ENCODE measurements around the gene ASF1A. TPM values are rescaled to one million over a fixed set of nuclear protein-coding genes. Genes with fewer than 3 reads are reported as not detected.
A peak's percentile ranks its signal among the peaks of the same experiment; 100 is the strongest.

ASF1A gene
- total and polyA plus RNA-seq, 2 of the 13 experiments (the other 11 are each of a cell fraction or from before 2014, with no cell fraction given): 14.5 to 49.9 TPM

- TF ChIP-seq AHDC1 (CRISPR knock-in tag; IDR thresholded peaks at IDR 0.05; ENCODE audit: borderline replicate concordance) (no peak), ZFP82 (CRISPR knock-in tag; IDR thresholded peaks at IDR 0.05; ENCODE audit: borderline replicate concordance) (no peak; the same call in 1 of the 2 replicates), ZNF20 (CRISPR knock-in tag; IDR thresholded peaks at IDR 0.05) (no peak), NCOA5 (CRISPR knock-in tag; IDR thresholded peaks at IDR 0.05) (0 out of 2 replicates have a peak, but pooled peaks have one; percentile 12), FLYWCH1 (CRISPR knock-in tag; IDR thresholded peaks at IDR 0.05) (no peak), XBP1 (CRISPR knock-in tag; IDR thresholded peaks at IDR 0.05) (no peak), ZSCAN5A (CRISPR knock-in tag; IDR thresholded peaks at IDR 0.05; ENCODE audit: borderline replicate concordance) (no peak; the same call in none of the 2 replicates), SRSF1 (optimal IDR thresholded peaks at IDR 0.05; ENCODE audit: low read depth, low read length) (no peak), CENPBD1 (CRISPR knock-in tag; IDR thresholded peaks at IDR 0.05; ENCODE audit: borderline replicate concordance, low read depth) (0 out of 2 replicates have a peak, but pooled peaks have one; percentile 5), ZNF781 (CRISPR knock-in tag; IDR thresholded peaks at IDR 0.05; ENCODE audit: borderline replicate concordance, not compliant biosample characterization) (peak; percentile 32), PRPF4 (IDR thresholded peaks at IDR 0.05; ENCODE audit: low read depth, low read length, poor library complexity, severe bottlenecking) (no peak), NFKBIZ (CRISPR knock-in tag; IDR thresholded peaks at IDR 0.05) (peak; percentile 60; the same call in 1 of the 2 replicates), NONO (IDR thresholded peaks at IDR 0.05) (no peak), NONO (CRISPR knock-in tag; conservative IDR thresholded peaks at IDR 0.05) (peak; percentile 90; the same call in 1 of the 2 replicates), ZNF713 (CRISPR knock-in tag; IDR thresholded peaks at IDR 0.05) (no peak), NR2F6 (IDR thresholded peaks at IDR 0.05) (no peak), NR2F6 (CRISPR knock-in tag; IDR thresholded peaks at IDR 0.05) (peak; percentile 56; the same call in 1 of the 2 replicates), ZBTB49 (CRISPR knock-in tag; IDR thresholded peaks at IDR 0.05; ENCODE audit: borderline replicate concordance) (no peak)
Observed at GRCh38 chr6:118893807-118894424, at the start of gene ASF1A (continued).
